ENCODE data around the gene INMT.

Gene INMT

GRCh38 chr7:30752979-30753378 is 1.0 kb downstream of the INMT start:
- no peak for DNase-seq (ENCODE audit: low spot score)

GRCh38 chr7:30754315-30754877 is 2.5 kb downstream of the INMT start:
- DNase-seq (ENCODE audit: low spot score): no peak

GRCh38 chr7:30755384-30756154 is 3.6 kb downstream of the INMT start:
- DNase-seq (ENCODE audit: low spot score): no peak

GRCh38 chr7:30757342-30757692 is 5.4 kb downstream of the INMT start:
- DNase-seq (ENCODE audit: low spot score): no peak

GRCh38 chr7:30760514-30761213 is 8.7 kb downstream of the INMT start:
- DNase-seq (ENCODE audit: low spot score): no peak

GRCh38 chr7:30761214-30762156 is 9.6 kb downstream of the INMT start:
- no peak for DNase-seq (ENCODE audit: low spot score)

GRCh38 chr7:30764030-30764975 is 12.4 kb downstream of the INMT start:
- DNase-seq (ENCODE audit: low spot score): no peak

- DNase-seq (ENCODE audit: low spot score): no peak
These were observed 13.5 kb downstream of the INMT start for GRCh38 chr7:30765408-30765807.

GRCh38 chr7:30770845-30771173 is 18.9 kb downstream of the INMT start:
- no peak for DNase-seq (ENCODE audit: low spot score)

- DNase-seq (ENCODE audit: low spot score): peak; percentile 54
These were observed 19.4 kb downstream of the INMT start, which contains the start of gene MINDY4 for GRCh38 chr7:30771174-30771879. TSS of gene MINDY4 (plus strand) at chr7:30771417. CDS start at chr7:30771494, 77 bp downstream.

- no peak for DNase-seq (ENCODE audit: low spot score)
These were observed 20.0 kb downstream of the INMT start for GRCh38 chr7:30771880-30772425.

GRCh38 chr7:30772984-30773383 is 21.0 kb downstream of the INMT start:
- DNase-seq (ENCODE audit: low spot score): no peak

GRCh38 chr7:30775992-30776391 is 24.1 kb downstream of the INMT start:
- no peak for DNase-seq (ENCODE audit: low spot score)

- no peak for DNase-seq (ENCODE audit: low spot score)
These were observed 25.0 kb downstream of the INMT start for GRCh38 chr7:30776971-30777370.

- DNase-seq (ENCODE audit: low spot score): no peak
These were observed 26.5 kb downstream of the INMT start for GRCh38 chr7:30778255-30779025.

GRCh38 chr7:30779574-30779973 is 27.6 kb downstream of the INMT start:
- DNase-seq (ENCODE audit: low spot score): no peak

- DNase-seq (ENCODE audit: low spot score): no peak
These were observed 29.0 kb downstream of the INMT start for GRCh38 chr7:30780941-30781340.

- DNase-seq (ENCODE audit: low spot score): no peak
These were observed 30.8 kb downstream of the INMT start for GRCh38 chr7:30782690-30783089.

- no peak for DNase-seq (ENCODE audit: low spot score)
These were observed 33.9 kb downstream of the INMT start for GRCh38 chr7:30785786-30786185.

Data from kidney capillary endothelial cell (primary cell).